COR-L47 (cell line): ENCODE measurements around the gene PHC3.

ENCODE experiments used
- DNase-seq: peaks from one replicate; lab custom pipeline; 2025; lab: John Stamatoyannopoulos, UW

The PHC3 gene

DNA sequence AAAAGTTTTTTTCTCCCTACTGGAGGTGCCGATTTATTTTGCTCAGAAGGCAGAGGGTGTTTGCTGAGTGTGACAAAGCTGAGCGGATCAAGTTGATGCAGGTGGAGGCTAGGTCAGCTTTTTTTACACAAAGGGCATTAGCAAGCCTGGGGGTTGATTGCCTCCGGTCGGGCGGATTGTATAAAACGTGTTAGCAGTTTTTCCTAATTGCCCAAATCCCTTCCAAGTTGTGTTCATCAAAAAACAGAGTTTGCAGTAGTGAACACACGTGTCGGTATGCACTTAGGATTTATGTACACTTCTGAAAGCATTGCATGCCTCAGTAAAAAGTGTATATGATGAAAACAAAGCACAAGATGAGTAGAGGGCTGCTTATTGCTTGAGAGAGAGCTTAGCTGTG, 141.1 kb downstream of the PHC3 start:
- no peak for DNase-seq

DNA sequence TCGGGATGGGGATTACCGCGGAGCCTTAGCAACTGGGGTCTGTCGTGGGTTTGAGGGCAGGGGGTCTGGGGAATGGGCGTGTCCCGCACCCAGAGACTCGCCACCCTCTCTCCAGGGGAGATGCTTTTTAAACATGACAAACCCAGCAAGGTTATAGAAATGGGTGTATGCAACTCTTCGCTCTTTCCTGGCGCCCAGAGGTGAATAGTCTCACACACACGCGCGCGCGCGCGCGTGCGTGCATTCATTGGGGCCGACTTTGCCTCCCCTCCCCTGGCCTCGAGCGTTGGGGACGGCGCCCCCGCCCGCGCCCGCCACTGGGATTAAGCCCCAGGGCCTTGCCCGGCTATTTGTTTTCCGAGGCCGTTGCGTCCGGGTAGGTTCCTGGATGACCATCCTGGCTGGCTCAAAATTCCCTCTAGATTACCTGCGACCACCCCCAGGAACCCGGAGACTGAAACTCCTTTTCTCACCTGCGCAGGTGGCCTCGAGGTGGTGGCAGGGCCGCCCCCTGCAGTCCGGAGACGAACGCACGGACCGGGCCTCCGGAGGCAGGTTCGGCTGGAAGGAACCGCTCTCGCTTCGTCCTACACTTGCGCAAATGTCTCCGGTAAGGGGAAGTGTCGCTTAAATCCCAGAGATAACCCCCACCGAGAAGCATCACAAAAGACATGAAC, 143.0 kb downstream of the PHC3 start:
- DNase-seq: peak; percentile 42
